A549 (cell line): ENCODE data around the gene PDE3A. TPM values are rescaled to one million over a fixed set of nuclear protein-coding genes. Genes with fewer than 3 reads are reported as not detected.
A peak's percentile ranks its signal among the peaks of the same experiment; 100 is the strongest.

ENCODE experiments used
- ATAC-seq, 2 experiments: fragments of 200-7000 bp in 1 of 2; fragments of >200 bp in 1 of 2; cut with Nextera tagmentation in 1 of 2; cut with Tn5 transposase in 1 of 2; 3 replicates each; pipeline versions ENCODE4 v1.8.0 to v1.9.1; 2018 to 2020; ENCODE audit warnings: mild to moderate bottlenecking in 1 of 2, moderate library complexity in 1 of 2
- CTCF ChIA-PET: fragments of 300-600 bp; sonication (Branson Sonifier 250); formaldehyde crosslinking; extraction: SDS; loops from one replicate; lab custom pipeline; 2021; ENCODE audit warnings: antibody characterized with exemption, inconsistent platforms; lab: Yijun Ruan, JAX
- POLR2A ChIA-PET: fragments of 350-600 bp; formaldehyde crosslinking; extraction: SDS; loops from one replicate; lab custom pipeline; 2021; ENCODE audit warnings: antibody characterized with exemption, inconsistent platforms; lab: Yijun Ruan, JAX
- DNase-seq, 2 experiments: peaks; one replicate each; pipeline versions ENCODE4 v3.0.0 to v3.0.0-alpha.2; 2011 to 2016; ENCODE audit warnings: low read depth in 1 of 2, low spot score in 1 of 2
- FAIRE-seq: peaks from 2 replicates; lab custom pipeline; 2011; peaks lifted over from hg19 to GRCh38; lab: Jason Lieb, UNC
- H3K27ac ChIP-seq, 2 experiments: fragments of >200 bp; sonication (Bioruptor Twin); formaldehyde crosslinking; 3 replicates each; pipeline ENCODE4 v1.5.1; 2016 to 2017
- H3K4me1 ChIP-seq: fragments of >200 bp; sonication (Bioruptor Twin); formaldehyde crosslinking; 3 replicates; pipeline ENCODE4 v1.6.1; 2016
- H3K4me2 ChIP-seq: fragments of >200 bp; sonication (Bioruptor Twin); formaldehyde crosslinking; 3 replicates; pipeline ENCODE4 v1.6.1; 2016
- H3K4me3 ChIP-seq: fragments of >200 bp; sonication (Bioruptor Twin); formaldehyde crosslinking; 3 replicates; pipeline ENCODE4 v1.5.1; 2016
- H3K9me3 ChIP-seq: fragments of >200 bp; sonication (Bioruptor Twin); formaldehyde crosslinking; 3 replicates; pipeline ENCODE4 v1.6.1; 2016
- EHMT2 ChIP-seq: fragments of 200-600 bp; sonication (generic); IDR thresholded peaks from 2 replicates; pipeline ENCODE4 v1.6.1; 2016; ENCODE audit warnings: antibody characterized with exemption, low read depth, mild to moderate bottlenecking, moderate library complexity
- EP300 ChIP-seq, 2 experiments: fragments of >200 bp; sonication (Bioruptor Twin); formaldehyde crosslinking; IDR thresholded peaks; 2 replicates in 1 of 2; 3 replicates in 1 of 2; pipeline ENCODE4 v1.6.1; 2016 to 2017
- GATA3 ChIP-seq: IDR thresholded peaks from 2 replicates; pipeline ENCODE4 v1.6.1; 2012; ENCODE audit warnings: borderline replicate concordance
- HOXB5 ChIP-seq: fragments of 250-450 bp; sonication (Bioruptor Pico); IDR thresholded peaks from 2 replicates; pipeline ENCODE4 v1.5.0; 2020; ENCODE audit warnings: mild to moderate bottlenecking, moderate library complexity
- KDM1A ChIP-seq: fragments of 200-600 bp; sonication (generic); IDR thresholded peaks from 2 replicates; pipeline ENCODE4 v1.6.1; 2016; ENCODE audit warnings: low read depth, mild to moderate bottlenecking
- KDM5A ChIP-seq: fragments of 200-600 bp; sonication (generic); IDR thresholded peaks from 2 replicates; pipeline ENCODE4 v1.6.1; 2016; ENCODE audit warnings: antibody characterized with exemption, mild to moderate bottlenecking
- NFE2L2 ChIP-seq: fragments of 150-350 bp; conservative IDR thresholded peaks from 2 replicates; pipeline ENCODE4 v1.6.1; 2014; ENCODE audit warnings: low read length
- NPAS2 ChIP-seq: fragments of 250-450 bp; sonication (Bioruptor Pico); IDR thresholded peaks from 2 replicates; pipeline ENCODE4 v1.8.0; 2022; ENCODE audit warnings: mild to moderate bottlenecking, moderate library complexity, borderline replicate concordance
- NR3C1 ChIP-seq: fragments of >200 bp; sonication (Bioruptor Twin); formaldehyde crosslinking; IDR thresholded peaks from 3 replicates; pipeline ENCODE4 v1.6.1; 2017
- PHF8 ChIP-seq: fragments of 200-600 bp; sonication (generic); IDR thresholded peaks from 2 replicates; pipeline ENCODE4 v1.6.1; 2016; ENCODE audit warnings: low read depth, mild to moderate bottlenecking, antibody characterized with exemption, moderate library complexity, borderline replicate concordance
- SREBF2 ChIP-seq: fragments of 450-650 bp; IDR thresholded peaks from 2 replicates; pipeline ENCODE4 v1.6.1; 2014; ENCODE audit warnings: mild to moderate bottlenecking, moderate library complexity
- TP53 ChIP-seq: fragments of 250-450 bp; sonication (Bioruptor Pico); IDR thresholded peaks from 2 replicates; pipeline ENCODE4 v1.5.0; 2021; ENCODE audit warnings: mild to moderate bottlenecking, moderate library complexity
- ZC3H11A ChIP-seq: fragments of 450-650 bp; IDR thresholded peaks from 2 replicates; pipeline ENCODE4 v1.6.1; 2014; ENCODE audit warnings: antibody characterized with exemption, mild to moderate bottlenecking
- WGBS: methylation state at CpG from one replicate; pipeline ENCODE4 v1.1.6; 2017; ENCODE audit errors: missing lambda C conversion rate; 5-methylcytosine and 5-hydroxymethylcytosine counted together
- polyA plus RNA-seq, 4 experiments: library from polyadenylated mRNA; depleted of rRNA in 3 of 4; stranded (reverse); fragments of >200 nt; fragmentation: RNase III in 1 of 4; extraction: RNeasy Plus Mini Kit Qiagen cat#74134 plus additional on column Dnase treatment in 1 of 4; gene quantifications; 2 replicates in 3 of 4; 3 replicates in 1 of 4; pipeline ENCODE4 v1.2.3, GENCODE V29; 2011 to 2017
- TF ChIP-seq, protein P1 (sequence below): IDR thresholded peaks from 2 replicates; pipeline ENCODE4 v1.6.1; 2012
- TF ChIP-seq, protein P2 (sequence below): fragments of 450-650 bp; IDR thresholded peaks from 2 replicates; pipeline ENCODE4 v1.6.1; 2014; ENCODE audit warnings: antibody characterized with exemption
- TF ChIP-seq, protein P3 (sequence below): fragments of >200 bp; sonication (Bioruptor Twin); formaldehyde crosslinking; IDR thresholded peaks from 3 replicates; pipeline ENCODE4 v1.5.1; 2016
- TF ChIP-seq, protein P4 (sequence below): fragments of >200 bp; sonication (Bioruptor Twin); formaldehyde crosslinking; IDR thresholded peaks from 3 replicates; pipeline ENCODE4 v1.6.1; 2016
- TF ChIP-seq, protein P5 (sequence below): IDR thresholded peaks from 2 replicates; pipeline ENCODE4 v1.6.1; 2012

The PDE3A gene
- polyA plus RNA-seq, 2 of the 4 experiments (the other 2 are of a cell fraction): 7.6 to 12.7 TPM

DNA sequence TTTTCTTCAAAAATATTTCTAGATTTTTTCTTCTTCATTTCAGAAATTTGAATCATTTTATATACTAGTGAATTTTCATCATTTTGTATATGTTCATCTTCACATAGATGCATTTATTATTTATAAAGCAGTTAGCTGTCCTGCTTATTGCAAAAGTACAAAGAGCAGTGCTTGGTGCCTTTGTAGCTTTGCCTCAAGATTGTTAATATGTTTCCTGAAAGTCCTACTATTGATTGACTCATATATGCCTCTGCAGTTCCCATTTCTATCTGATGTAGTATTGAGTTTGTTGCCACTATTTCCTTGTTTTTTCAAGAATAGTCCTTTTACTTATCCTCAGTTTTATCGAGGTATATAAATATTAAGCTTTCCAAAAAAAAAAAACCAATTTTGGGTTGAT is 89.7 kb downstream of the PDE3A start (continued):
- TF ChIP-seq NR3C1 (no peak), PHF8 (no peak)

DNA sequence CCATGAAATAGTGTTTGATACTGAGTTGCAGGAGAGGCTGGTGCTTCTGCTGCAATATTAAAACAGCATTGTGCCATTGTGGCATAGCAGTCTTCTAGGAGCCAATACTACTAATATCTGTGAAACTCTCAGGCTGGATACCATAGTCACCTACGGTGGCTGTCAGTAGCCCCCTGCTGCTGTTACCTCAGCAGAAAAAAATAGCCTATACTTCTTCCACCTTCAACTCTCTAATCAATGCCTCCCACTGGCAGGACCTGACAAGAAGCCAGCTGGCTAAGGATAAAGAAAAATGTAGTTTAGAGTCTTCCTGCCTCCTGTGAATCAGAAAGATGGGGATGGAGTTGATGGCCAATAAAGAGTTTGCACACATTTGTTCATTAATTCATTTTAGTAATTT is 91.6 kb downstream of the PDE3A start:
- no peak overlapping the region for H3K4me3 ChIP-seq
- FAIRE-seq (no peak), DNase-seq (no peak), ATAC-seq (no peak)
- H3K4me1 ChIP-seq: peaks cover 19% of the 10 kb centered on the region; the same call in 2 of the 3 replicates
- CTCF ChIA-PET: no interaction called here
- H3K4me2 ChIP-seq: no peak overlapping the region
- peak overlapping the region in 1 of 2 experiments; percentile 57; a peak in 2 of 6 replicates for H3K27ac ChIP-seq
- TF ChIP-seq, protein P1, sequence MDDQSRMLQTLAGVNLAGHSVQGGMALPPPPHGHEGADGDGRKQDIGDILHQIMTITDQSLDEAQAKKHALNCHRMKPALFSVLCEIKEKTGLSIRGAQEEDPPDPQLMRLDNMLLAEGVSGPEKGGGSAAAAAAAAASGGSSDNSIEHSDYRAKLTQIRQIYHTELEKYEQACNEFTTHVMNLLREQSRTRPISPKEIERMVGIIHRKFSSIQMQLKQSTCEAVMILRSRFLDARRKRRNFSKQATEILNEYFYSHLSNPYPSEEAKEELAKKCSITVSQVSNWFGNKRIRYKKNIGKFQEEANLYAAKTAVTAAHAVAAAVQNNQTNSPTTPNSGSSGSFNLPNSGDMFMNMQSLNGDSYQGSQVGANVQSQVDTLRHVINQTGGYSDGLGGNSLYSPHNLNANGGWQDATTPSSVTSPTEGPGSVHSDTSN: no peak
- TF ChIP-seq NPAS2 (CRISPR knock-in tag) (no peak), HOXB5 (CRISPR knock-in tag) (no peak), KDM5A (no peak), NFE2L2 (no peak), SREBF2 (no peak), KDM1A (no peak), EHMT2 (no peak)
- TF ChIP-seq, protein P2, sequence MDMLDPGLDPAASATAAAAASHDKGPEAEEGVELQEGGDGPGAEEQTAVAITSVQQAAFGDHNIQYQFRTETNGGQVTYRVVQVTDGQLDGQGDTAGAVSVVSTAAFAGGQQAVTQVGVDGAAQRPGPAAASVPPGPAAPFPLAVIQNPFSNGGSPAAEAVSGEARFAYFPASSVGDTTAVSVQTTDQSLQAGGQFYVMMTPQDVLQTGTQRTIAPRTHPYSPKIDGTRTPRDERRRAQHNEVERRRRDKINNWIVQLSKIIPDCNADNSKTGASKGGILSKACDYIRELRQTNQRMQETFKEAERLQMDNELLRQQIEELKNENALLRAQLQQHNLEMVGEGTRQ: no peak
- TF ChIP-seq, protein P3, sequence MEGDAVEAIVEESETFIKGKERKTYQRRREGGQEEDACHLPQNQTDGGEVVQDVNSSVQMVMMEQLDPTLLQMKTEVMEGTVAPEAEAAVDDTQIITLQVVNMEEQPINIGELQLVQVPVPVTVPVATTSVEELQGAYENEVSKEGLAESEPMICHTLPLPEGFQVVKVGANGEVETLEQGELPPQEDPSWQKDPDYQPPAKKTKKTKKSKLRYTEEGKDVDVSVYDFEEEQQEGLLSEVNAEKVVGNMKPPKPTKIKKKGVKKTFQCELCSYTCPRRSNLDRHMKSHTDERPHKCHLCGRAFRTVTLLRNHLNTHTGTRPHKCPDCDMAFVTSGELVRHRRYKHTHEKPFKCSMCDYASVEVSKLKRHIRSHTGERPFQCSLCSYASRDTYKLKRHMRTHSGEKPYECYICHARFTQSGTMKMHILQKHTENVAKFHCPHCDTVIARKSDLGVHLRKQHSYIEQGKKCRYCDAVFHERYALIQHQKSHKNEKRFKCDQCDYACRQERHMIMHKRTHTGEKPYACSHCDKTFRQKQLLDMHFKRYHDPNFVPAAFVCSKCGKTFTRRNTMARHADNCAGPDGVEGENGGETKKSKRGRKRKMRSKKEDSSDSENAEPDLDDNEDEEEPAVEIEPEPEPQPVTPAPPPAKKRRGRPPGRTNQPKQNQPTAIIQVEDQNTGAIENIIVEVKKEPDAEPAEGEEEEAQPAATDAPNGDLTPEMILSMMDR: no peak
- TF ChIP-seq, protein P4, sequence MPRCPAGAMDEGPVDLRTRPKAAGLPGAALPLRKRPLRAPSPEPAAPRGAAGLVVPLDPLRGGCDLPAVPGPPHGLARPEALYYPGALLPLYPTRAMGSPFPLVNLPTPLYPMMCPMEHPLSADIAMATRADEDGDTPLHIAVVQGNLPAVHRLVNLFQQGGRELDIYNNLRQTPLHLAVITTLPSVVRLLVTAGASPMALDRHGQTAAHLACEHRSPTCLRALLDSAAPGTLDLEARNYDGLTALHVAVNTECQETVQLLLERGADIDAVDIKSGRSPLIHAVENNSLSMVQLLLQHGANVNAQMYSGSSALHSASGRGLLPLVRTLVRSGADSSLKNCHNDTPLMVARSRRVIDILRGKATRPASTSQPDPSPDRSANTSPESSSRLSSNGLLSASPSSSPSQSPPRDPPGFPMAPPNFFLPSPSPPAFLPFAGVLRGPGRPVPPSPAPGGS: no peak
- TF ChIP-seq, protein P5, sequence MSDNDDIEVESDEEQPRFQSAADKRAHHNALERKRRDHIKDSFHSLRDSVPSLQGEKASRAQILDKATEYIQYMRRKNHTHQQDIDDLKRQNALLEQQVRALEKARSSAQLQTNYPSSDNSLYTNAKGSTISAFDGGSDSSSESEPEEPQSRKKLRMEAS: no peak
- 89% methylated on average over 1 of the region's 1 CpG for WGBS
- POLR2A ChIA-PET: no interaction called here
- no peaks in the 10 kb centered on the region for H3K9me3 ChIP-seq

DNA sequence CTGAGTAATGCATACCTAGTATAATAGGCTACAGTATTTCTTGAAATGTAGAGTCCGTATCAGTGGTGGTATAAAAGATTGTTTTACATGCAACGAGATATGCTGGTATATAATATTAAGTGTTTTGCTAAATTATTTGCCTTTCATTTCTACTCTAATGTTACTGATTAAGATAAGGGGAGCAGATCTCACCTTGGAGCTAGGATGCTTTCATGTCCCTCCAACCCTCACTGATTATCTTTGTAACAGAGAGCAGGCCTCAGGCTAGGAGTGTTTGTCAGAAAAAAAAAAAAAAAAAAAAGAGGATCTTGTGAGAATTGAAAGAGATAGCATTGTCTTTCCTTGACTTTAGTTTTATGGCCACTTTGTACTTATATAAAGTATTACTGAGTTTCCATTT is 92.6 kb downstream of the PDE3A start:
- Histone ChIP-seq H3K27ac (no peak overlapping the region; a peak in 1 of 6 replicates), H3K4me1 (peaks cover 27% of the 10 kb centered on the region), H3K4me3 (no peak overlapping the region), H3K4me2 (0 out of 3 replicates have a peak overlapping the region, but pooled peaks have one; percentile 2), H3K9me3 (no peaks in the 10 kb centered on the region)
- CTCF ChIA-PET: interaction anchor here (1.5 kb wide), 1 partner anchor 164 kb away, joined by 4 read pairs; no protein-coding TSS in a partner anchor
- TF ChIP-seq EP300 (IDR thresholded peaks at IDR 0.05) (no peak), ZC3H11A (no peak), TP53 (CRISPR knock-in tag) (no peak), GATA3 (no peak), PHF8 (no peak)
- POLR2A ChIA-PET: no interaction called here
- FAIRE-seq (no peak), DNase-seq (no peak), ATAC-seq (no peak)
- 77% methylated on average over 2 of the region's 2 CpGs for WGBS
